ENCODE results near the gene IFT81.

IFT81 gene

GRCh38 chr12:110235383-110235782 is 111.2 kb downstream of the IFT81 start:
- DNase-seq (ENCODE audit: low read depth, low spot score), result no peak
- ChIA-PET CTCF (no interaction called here), POLR2A (no interaction called here)
- no peak overlapping the region for H3K4me3 ChIP-seq (ENCODE audit: low read depth, low read length)
- no peak for TF ChIP-seq CTCF (IDR thresholded peaks at IDR 0.05; ENCODE audit: insufficient read depth, low read length, missing control alignments)

GRCh38 chr12:110243227-110243626 is 119.1 kb downstream of the IFT81 start:
- ChIA-PET CTCF (no interaction called here), POLR2A (no interaction called here)
- TF ChIP-seq CTCF (IDR thresholded peaks at IDR 0.05; ENCODE audit: insufficient read depth, low read length, missing control alignments), result no peak
- no peak for DNase-seq (ENCODE audit: low read depth, low spot score)
- H3K4me3 ChIP-seq (ENCODE audit: low read depth, low read length), result no peak overlapping the region

GRCh38 chr12:110244372-110244771 is 120.2 kb downstream of the IFT81 start:
- no peak for TF ChIP-seq CTCF (IDR thresholded peaks at IDR 0.05; ENCODE audit: insufficient read depth, low read length, missing control alignments)
- ChIA-PET CTCF (interaction anchor here (1.0 to 1.7 kb wide), 4 partner anchors 12 to 143 kb away, joined by 3 to 6 read pairs (median 4); no protein-coding TSS in a partner anchor), POLR2A (no interaction called here)
- DNase-seq (ENCODE audit: low read depth, low spot score), result no peak
- no peak overlapping the region for H3K4me3 ChIP-seq (ENCODE audit: low read depth, low read length)

GRCh38 chr12:110244829-110245228 is 120.7 kb downstream of the IFT81 start:
- no peak for DNase-seq (ENCODE audit: low read depth, low spot score)
- H3K4me3 ChIP-seq (ENCODE audit: low read depth, low read length), result no peak overlapping the region
- POLR2A ChIA-PET, result no interaction called here

GRCh38 chr12:110245369-110245772 is 121.2 kb downstream of the IFT81 start:
- CTCF ChIA-PET, result interaction anchor here (1.7 kb wide), 1 partner anchor 21 kb away, joined by 6 read pairs; no protein-coding TSS in a partner anchor
- TF ChIP-seq CTCF (IDR thresholded peaks at IDR 0.05; ENCODE audit: insufficient read depth, low read length, missing control alignments), result peak; percentile 18
- no peak for DNase-seq (ENCODE audit: low read depth, low spot score)

More at GRCh38 chr12:110244829-110245228, 120.7 kb downstream of the IFT81 start:
- TF ChIP-seq CTCF (IDR thresholded peaks at IDR 0.05; ENCODE audit: insufficient read depth, low read length, missing control alignments), result no peak
- CTCF ChIA-PET, result interaction anchor here (1.0 to 1.7 kb wide), 4 partner anchors 12 to 143 kb away, joined by 3 to 6 read pairs (median 4); no protein-coding TSS in a partner anchor

GRCh38 chr12:110246636-110247339 is 122.6 kb downstream of the IFT81 start:
- POLR2A ChIA-PET, result no interaction called here
- no peak overlapping the region for H3K4me3 ChIP-seq (ENCODE audit: low read depth, low read length)
- no peak for TF ChIP-seq CTCF (IDR thresholded peaks at IDR 0.05; ENCODE audit: insufficient read depth, low read length, missing control alignments)
- CTCF ChIA-PET, result interaction anchor here (0.9 to 1.8 kb wide), 3 partner anchors 19 to 34 kb away, joined by 3 to 4 read pairs (median 3); partner anchors contain the start of gene ATP2A2
- no peak for DNase-seq (ENCODE audit: low read depth, low spot score)

More at GRCh38 chr12:110245369-110245772, 121.2 kb downstream of the IFT81 start:
- POLR2A ChIA-PET, result no interaction called here
- no peak overlapping the region for H3K4me3 ChIP-seq (ENCODE audit: low read depth, low read length)
